ENCODE measurements around the gene MTX2.

MTX2 gene

DNA sequence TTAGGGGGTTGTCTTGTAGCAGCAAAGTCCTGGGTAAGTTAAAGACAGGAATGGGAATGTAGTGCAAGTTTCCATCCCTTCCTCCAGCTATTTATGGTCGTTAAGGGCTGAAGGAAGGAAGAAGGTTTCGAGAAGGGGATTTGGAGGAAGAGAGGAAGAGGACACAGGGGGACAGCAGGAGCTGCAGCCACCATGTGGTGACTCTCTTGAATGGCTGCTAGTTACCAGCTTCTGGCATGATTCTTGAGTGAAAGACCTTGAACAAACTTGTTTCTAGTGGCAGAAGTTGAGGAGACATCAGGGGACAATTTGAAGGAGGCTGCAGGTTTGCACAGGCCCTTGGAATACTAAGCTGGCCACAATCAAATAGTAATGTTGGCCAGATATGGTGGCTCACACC is 116.6 kb downstream of the MTX2 start:
- TF ChIP-seq, protein P1, sequence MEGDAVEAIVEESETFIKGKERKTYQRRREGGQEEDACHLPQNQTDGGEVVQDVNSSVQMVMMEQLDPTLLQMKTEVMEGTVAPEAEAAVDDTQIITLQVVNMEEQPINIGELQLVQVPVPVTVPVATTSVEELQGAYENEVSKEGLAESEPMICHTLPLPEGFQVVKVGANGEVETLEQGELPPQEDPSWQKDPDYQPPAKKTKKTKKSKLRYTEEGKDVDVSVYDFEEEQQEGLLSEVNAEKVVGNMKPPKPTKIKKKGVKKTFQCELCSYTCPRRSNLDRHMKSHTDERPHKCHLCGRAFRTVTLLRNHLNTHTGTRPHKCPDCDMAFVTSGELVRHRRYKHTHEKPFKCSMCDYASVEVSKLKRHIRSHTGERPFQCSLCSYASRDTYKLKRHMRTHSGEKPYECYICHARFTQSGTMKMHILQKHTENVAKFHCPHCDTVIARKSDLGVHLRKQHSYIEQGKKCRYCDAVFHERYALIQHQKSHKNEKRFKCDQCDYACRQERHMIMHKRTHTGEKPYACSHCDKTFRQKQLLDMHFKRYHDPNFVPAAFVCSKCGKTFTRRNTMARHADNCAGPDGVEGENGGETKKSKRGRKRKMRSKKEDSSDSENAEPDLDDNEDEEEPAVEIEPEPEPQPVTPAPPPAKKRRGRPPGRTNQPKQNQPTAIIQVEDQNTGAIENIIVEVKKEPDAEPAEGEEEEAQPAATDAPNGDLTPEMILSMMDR (conservative IDR thresholded peaks at IDR 0.05) = no peak

More for the DNA sequence above, 116.6 kb downstream of the MTX2 start:
- no peak overlapping the region for H3K27ac ChIP-seq

Measured in VCaP (cell line).